AG10803 (cell line): ENCODE data around the gene RABGGTA.

Experiments
- DNase-seq: peaks from one replicate; pipeline ENCODE4 v3.0.0; 2010; ENCODE audit warnings: low read depth
- H3K4me3 ChIP-seq: 2 replicates; pipeline ENCODE4 v1.5.1; 2011; ENCODE audit warnings: mild to moderate bottlenecking, low read length, control low read depth
- CTCF ChIP-seq: conservative IDR thresholded peaks from 2 replicates; pipeline ENCODE4 v1.5.1; 2011; ENCODE audit warnings: mild to moderate bottlenecking, low read length, control low read depth, inconsistent platforms

RABGGTA gene

GRCh38 chr14:24281636-24282035, 10.2 kb upstream of the RABGGTA start:
- TF ChIP-seq CTCF, result no peak
- no peak overlapping the region for H3K4me3 ChIP-seq
- DNase-seq, result no peak

- no peak for DNase-seq
- H3K4me3 ChIP-seq, result no peak overlapping the region
- TF ChIP-seq CTCF, result no peak
Measured at GRCh38 chr14:24280797-24281460, 9.5 kb upstream of the RABGGTA start.

- no peak overlapping the region for H3K4me3 ChIP-seq
- TF ChIP-seq CTCF, result peak; percentile 19
- no peak for DNase-seq
Measured at GRCh38 chr14:24279301-24280186, 8.1 kb upstream of the RABGGTA start.

- no peak for TF ChIP-seq CTCF
- DNase-seq, result no peak
- no peak overlapping the region for H3K4me3 ChIP-seq
Measured at GRCh38 chr14:24278424-24278823, 7.0 kb upstream of the RABGGTA start.

GRCh38 chr14:24277606-24278321, 6.4 kb upstream of the RABGGTA start:
- DNase-seq, result no peak
- no peak for TF ChIP-seq CTCF
- H3K4me3 ChIP-seq, result no peak overlapping the region

GRCh38 chr14:24277071-24277470, 5.7 kb upstream of the RABGGTA start:
- no peak for TF ChIP-seq CTCF

More at GRCh38 chr14:24277071-24277470, 5.7 kb upstream of the RABGGTA start:
- DNase-seq, result no peak
- no peak overlapping the region for H3K4me3 ChIP-seq
